Choroid plexus epithelial cell (primary cell): ENCODE measurements around the gene TNNI3K.

Experiments used
- DNase-seq: peaks from one replicate; pipeline ENCODE4 v3.0.0-alpha.2; 2010; ENCODE audit warnings: low read depth
- H3K4me3 ChIP-seq: 2 replicates; pipeline ENCODE4 v1.5.1; 2011; ENCODE audit warnings: low read depth, mild to moderate bottlenecking, control low read depth, low read length, moderate library complexity
- CTCF ChIP-seq: conservative IDR thresholded peaks from 2 replicates; pipeline ENCODE4 v1.5.1; 2011; ENCODE audit warnings: low read depth, mild to moderate bottlenecking, control low read depth, inconsistent platforms, low read length, moderate library complexity

The TNNI3K gene

GRCh38 chr1:74215229-74215628, 20.0 kb upstream of the TNNI3K start:
- TF ChIP-seq CTCF, result no peak
- DNase-seq, result no peak
- no peak overlapping the region for H3K4me3 ChIP-seq

- no peak overlapping the region for H3K4me3 ChIP-seq
- TF ChIP-seq CTCF, result no peak
- DNase-seq, result no peak
These were observed 12.5 kb upstream of the TNNI3K start for GRCh38 chr1:74222701-74223100.

GRCh38 chr1:74223453-74223852, 11.7 kb upstream of the TNNI3K start:
- no peak for DNase-seq
- no peak for TF ChIP-seq CTCF
- no peak overlapping the region for H3K4me3 ChIP-seq

- no peak for TF ChIP-seq CTCF
These were observed 1.3 kb downstream of the TNNI3K start for GRCh38 chr1:74236440-74236839.

GRCh38 chr1:74237035-74237434, 1.8 kb downstream of the TNNI3K start:
- no peak for DNase-seq
- no peak overlapping the region for H3K4me3 ChIP-seq
- no peak for TF ChIP-seq CTCF

More at GRCh38 chr1:74236440-74236839, 1.3 kb downstream of the TNNI3K start:
- no peak for DNase-seq
- H3K4me3 ChIP-seq, result no peak overlapping the region

GRCh38 chr1:74237787-74238186, 2.6 kb downstream of the TNNI3K start:
- DNase-seq, result no peak
- no peak overlapping the region for H3K4me3 ChIP-seq
- no peak for TF ChIP-seq CTCF

GRCh38 chr1:74245168-74245772, 10.1 kb downstream of the TNNI3K start:
- no peak for TF ChIP-seq CTCF
- H3K4me3 ChIP-seq, result no peak overlapping the region
- DNase-seq, result peak; percentile 1
